DMS53 treated with DMSO at 0.1 percent for 48 hours (cell line): ENCODE measurements around the gene MLPH.

Experiments used
- DNase-seq: peaks from one replicate; lab custom pipeline; 2025; ENCODE audit not compliant: unreplicated experiment; lab: John Stamatoyannopoulos, UW

The MLPH gene, protein sequence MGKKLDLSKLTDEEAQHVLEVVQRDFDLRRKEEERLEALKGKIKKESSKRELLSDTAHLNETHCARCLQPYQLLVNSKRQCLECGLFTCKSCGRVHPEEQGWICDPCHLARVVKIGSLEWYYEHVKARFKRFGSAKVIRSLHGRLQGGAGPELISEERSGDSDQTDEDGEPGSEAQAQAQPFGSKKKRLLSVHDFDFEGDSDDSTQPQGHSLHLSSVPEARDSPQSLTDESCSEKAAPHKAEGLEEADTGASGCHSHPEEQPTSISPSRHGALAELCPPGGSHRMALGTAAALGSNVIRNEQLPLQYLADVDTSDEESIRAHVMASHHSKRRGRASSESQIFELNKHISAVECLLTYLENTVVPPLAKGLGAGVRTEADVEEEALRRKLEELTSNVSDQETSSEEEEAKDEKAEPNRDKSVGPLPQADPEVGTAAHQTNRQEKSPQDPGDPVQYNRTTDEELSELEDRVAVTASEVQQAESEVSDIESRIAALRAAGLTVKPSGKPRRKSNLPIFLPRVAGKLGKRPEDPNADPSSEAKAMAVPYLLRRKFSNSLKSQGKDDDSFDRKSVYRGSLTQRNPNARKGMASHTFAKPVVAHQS

DNA sequence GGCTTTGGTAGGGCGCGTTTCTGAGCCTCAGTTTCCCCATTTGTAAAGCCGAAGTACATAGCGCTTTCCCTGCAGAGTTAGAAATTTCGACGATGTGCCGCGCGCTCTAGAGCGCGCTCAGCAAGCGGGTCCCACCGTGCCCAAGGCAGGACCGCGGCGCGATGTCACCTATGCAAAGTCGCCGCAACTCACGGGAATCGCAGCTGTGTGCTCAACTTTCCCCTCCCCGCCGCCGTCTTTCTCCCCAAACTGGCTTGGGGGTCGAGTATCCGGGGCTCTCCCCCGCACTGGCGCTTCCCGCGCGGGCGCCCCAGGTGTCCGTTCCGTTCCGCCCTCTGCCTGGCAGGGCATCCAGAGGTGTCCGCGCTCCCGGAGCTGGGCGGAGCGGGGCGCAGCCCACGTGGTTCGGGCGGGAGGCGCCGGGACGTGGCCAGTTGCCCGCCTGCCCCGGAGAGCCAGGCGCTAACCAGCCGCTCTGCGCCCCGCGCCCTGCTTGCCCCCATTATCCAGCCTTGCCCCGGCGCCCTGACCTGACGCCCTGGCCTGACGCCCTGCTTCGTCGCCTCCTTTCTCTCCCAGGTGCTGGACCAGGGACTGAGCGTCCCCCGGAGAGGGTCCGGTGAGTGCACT lies at the start of gene MLPH:
Gene MLPH (plus strand): TSS at position 433 of the 630 bp plus-strand sequence. CDS start 6,176 bp downstream, outside the sequence.
- DNase-seq, result peak; percentile 72

GRCh38 chr2:237437566-237437965 lies 49.5 kb upstream of the MLPH start:
- DNase-seq, result no peak

DNA sequence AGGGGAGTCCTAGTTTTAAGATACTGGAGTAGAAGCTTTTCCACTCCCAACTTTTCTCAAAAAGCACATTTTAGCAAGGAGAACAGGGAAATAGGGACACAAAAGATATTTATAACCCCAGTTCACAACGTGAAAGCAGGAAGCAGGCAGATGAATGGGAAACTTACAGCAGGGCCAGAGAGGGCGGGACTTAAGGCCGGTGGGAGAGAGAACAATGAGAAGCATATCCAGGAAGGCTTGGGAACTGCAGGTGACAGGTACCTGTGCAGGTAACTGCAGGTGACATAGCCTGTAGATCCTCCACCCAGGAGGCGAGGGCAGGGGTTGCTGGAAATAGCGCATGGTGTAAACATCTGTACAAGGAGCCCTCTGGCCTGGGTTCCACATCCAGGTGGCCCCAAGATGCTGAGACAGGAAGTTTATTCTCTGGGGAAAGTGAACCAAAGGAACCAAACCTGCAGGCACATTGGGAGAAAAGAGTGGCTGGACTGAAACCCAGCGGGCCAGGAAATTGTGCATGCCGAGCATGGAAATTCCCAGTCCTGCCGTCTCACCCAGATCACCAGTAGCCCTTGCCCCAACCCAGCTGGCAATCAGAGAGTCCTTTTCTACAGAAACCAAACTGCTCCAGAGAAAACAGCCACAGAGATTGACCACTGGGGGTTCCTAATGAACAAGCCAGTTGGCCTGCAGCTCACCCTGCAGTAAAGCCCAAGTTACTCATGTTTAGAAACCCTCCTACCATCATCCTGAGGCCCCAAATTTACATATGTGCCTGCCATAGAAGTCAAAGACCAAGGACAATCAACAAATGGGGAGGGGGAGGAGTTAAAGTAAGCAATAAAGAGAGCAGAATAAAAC lies 48.7 kb upstream of the MLPH start:
- peak; percentile 98 for DNase-seq

- no peak for DNase-seq
Observed at GRCh38 chr2:237440819-237441281, 46.2 kb upstream of the MLPH start.

- no peak for DNase-seq
Observed at GRCh38 chr2:237441605-237442274, 45.3 kb upstream of the MLPH start.

GRCh38 chr2:237444071-237444470 lies 43.0 kb upstream of the MLPH start:
- DNase-seq, result no peak

DNA sequence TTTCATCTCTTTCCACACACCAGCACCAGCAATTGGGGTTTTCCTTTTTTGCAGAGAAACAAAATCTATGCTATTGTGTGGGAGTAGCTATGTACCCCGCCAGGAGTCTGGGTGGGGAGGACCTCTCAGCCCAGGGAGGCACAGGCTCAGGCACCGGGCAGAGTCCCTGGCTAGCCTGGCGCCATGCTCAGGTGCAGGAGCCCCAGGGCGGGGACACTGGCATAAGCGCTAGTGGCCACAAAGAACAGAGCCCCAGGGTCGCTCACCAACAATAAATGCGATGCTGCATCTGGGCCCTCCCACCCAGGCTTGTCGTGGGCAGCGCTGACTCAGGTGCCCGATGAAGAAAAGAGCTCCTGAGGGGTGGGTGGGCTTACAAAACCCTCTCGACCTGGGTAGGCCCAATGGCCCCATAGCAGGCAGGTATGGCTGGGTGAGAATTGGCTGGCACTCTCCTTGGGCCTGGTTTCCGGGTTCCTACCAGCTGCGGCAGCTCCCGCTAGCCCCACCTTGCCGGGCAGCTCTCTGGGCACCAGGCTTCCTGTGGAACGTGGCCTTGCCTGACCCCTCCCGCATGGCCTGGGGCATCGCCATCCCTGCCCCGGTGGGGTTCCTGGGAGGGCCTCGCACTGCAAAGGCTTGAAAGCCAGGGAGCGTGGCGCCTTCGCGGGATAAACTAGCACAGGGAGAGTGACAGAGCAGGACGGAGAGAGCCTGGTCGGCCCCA lies 41.3 kb upstream of the MLPH start:
- DNase-seq, result no peak

DNA sequence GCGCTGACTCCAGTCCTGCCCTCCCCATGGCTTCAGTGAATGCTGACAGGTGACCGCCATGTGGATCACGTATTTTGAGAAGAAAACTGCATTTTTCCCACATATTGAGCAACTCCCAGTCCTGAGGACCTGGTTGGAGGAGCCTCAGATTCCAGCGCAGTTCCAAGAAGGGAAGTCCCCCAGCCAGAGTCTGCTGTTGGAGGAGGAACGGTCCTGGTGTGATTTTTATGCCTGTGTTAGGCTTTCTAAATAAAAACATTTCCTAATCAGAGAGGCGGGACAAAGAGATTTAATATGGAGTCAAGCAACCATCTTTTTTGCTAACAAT lies 40.7 kb upstream of the MLPH start:
- DNase-seq, result no peak

GRCh38 chr2:237447496-237447895 lies 39.6 kb upstream of the MLPH start:
- DNase-seq, result no peak

DNA sequence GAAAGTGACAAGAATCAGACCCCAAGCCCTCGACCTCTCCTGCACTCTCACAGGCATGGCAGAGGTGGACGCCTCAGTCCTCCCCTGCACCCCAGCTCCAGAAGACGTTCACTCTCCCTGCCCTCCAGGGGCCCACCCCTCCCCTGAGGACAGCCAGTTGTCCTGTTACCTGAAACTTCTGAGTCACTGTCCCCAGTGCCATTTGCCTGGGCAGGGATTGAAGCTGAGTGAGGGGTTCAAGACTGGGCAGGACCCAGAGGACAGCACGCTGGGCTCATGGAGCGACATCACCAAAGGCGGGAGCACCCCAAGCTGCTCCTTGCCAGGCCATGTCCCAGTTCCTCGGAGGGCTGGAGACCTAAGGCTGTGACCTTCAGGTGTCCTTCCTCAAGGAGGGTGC lies 38.9 kb upstream of the MLPH start:
- DNase-seq, result no peak

- DNase-seq, result no peak
Observed at GRCh38 chr2:237448626-237449025, 38.4 kb upstream of the MLPH start.

GRCh38 chr2:237449193-237449881 lies 37.7 kb upstream of the MLPH start:
- no peak for DNase-seq

- no peak for DNase-seq
Observed at GRCh38 chr2:237450108-237450507, 36.9 kb upstream of the MLPH start.

DNA sequence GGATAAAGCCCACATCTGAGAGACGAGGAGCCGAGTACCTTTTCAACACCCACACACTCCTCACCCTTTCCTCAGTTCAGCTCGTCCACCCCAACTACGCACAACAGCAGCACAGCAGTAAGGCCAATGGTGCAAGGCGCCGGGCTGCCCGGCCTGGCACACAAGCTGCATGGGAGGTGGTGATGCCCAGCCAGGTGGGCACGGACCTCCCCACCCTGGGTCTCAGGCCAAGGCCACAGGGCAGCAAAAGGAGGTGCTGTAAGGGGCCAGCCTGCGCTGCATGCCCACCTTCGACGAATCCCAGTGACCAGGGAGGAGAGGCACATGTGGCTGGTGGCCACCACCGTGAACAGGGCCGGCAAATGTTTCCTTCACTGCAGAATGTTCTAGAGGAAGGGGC lies 36.5 kb upstream of the MLPH start:
- DNase-seq, result no peak

- no peak for DNase-seq
Observed at GRCh38 chr2:237451643-237452469, 35.2 kb upstream of the MLPH start.

- DNase-seq, result no peak
Observed at GRCh38 chr2:237452861-237453260, 34.2 kb upstream of the MLPH start.

GRCh38 chr2:237453671-237454070 lies 33.4 kb upstream of the MLPH start:
- DNase-seq, result no peak

DNA sequence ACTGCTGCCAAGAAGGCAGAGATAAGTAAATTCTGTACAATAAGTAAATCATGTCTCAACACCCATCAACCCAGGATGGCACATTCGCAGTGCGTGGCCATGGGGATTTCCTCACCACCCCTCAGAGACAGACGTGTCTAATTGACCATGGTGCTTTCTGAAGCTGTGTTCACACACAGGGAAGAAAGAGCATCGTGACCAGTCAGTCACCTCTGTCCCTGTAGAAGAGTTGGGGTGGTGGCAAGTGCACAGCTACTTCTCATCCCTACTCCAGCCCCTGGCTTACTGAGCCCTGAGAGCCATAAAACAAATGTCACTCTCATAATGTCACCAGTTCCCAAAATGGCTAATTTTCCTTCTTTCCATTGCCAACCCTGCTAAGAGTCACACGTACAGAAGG lies 31.3 kb upstream of the MLPH start:
- DNase-seq, result no peak
